GM23338 (cell line): ENCODE results near the gene PAQR9.

Experiments
- CTCF ChIP-seq, 2 experiments: fragments of 200-600 bp in 1 of 2; sonication (generic) in 1 of 2; conservative IDR thresholded peaks; 2 replicates each; pipeline versions ENCODE4 v1.5.1 to v1.6.1; 2016 to 2017; ENCODE audit warnings: antibody characterized with exemption in 2 of 2, low read depth in 2 of 2, mild to moderate bottlenecking in 2 of 2, moderate library complexity in 1 of 2
- EZH2 ChIP-seq: fragments of 200-600 bp; sonication (generic); IDR thresholded peaks from one replicate; pipeline ENCODE4 v1.8.0; 2017; ENCODE audit warnings: antibody characterized with exemption, mild to moderate bottlenecking, low read depth; ENCODE audit not compliant: unreplicated experiment
- EZH2phosphoT487 ChIP-seq: fragments of 200-600 bp; sonication (generic); IDR thresholded peaks from one replicate; pipeline ENCODE4 v1.8.1; 2018; ENCODE audit warnings: antibody characterized with exemption; ENCODE audit not compliant: unreplicated experiment
- POLR2AphosphoS5 ChIP-seq: IDR thresholded peaks from 2 replicates; pipeline ENCODE4 v1.6.1; 2016; ENCODE audit warnings: antibody characterized with exemption, low read depth
- STAT1 ChIP-seq: IDR thresholded peaks from one replicate; pipeline ENCODE4 v1.6.1; 2016; ENCODE audit warnings: antibody characterized with exemption; ENCODE audit not compliant: unreplicated experiment
- TF ChIP-seq, protein P1 (sequence below): IDR thresholded peaks from one replicate; pipeline ENCODE4 v1.6.1; 2018; ENCODE audit warnings: antibody characterized with exemption; ENCODE audit not compliant: unreplicated experiment

DNA sequence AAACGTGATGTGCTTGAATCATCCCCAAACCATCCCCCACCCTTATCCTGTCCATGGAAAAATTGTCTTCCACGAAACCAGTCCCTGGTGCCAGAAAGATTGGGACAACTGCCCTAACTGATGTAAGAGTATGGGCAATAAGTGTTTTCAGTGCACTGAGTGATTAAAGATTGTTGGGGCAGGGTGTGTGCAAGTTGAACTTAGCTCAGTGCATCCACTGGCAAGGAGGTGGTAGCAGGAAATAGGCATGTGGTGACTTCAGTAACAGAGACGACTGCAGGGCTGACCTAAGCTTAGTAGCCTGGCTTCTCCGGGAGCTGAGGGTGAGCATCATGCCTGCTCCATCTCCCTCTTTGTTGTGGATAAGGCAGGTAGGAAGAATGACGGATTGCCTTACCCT is 27.5 kb downstream of the PAQR9 start:
- TF ChIP-seq CTCF (conservative IDR thresholded peaks at IDR 0.05; ENCODE audit: low read depth in 2 of 2) (no peak), EZH2 (no peak), POLR2AphosphoS5 (no peak), EZH2phosphoT487 (no peak), STAT1 (no peak)
- TF ChIP-seq, protein P1, sequence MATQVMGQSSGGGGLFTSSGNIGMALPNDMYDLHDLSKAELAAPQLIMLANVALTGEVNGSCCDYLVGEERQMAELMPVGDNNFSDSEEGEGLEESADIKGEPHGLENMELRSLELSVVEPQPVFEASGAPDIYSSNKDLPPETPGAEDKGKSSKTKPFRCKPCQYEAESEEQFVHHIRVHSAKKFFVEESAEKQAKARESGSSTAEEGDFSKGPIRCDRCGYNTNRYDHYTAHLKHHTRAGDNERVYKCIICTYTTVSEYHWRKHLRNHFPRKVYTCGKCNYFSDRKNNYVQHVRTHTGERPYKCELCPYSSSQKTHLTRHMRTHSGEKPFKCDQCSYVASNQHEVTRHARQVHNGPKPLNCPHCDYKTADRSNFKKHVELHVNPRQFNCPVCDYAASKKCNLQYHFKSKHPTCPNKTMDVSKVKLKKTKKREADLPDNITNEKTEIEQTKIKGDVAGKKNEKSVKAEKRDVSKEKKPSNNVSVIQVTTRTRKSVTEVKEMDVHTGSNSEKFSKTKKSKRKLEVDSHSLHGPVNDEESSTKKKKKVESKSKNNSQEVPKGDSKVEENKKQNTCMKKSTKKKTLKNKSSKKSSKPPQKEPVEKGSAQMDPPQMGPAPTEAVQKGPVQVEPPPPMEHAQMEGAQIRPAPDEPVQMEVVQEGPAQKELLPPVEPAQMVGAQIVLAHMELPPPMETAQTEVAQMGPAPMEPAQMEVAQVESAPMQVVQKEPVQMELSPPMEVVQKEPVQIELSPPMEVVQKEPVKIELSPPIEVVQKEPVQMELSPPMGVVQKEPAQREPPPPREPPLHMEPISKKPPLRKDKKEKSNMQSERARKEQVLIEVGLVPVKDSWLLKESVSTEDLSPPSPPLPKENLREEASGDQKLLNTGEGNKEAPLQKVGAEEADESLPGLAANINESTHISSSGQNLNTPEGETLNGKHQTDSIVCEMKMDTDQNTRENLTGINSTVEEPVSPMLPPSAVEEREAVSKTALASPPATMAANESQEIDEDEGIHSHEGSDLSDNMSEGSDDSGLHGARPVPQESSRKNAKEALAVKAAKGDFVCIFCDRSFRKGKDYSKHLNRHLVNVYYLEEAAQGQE: no peak
